DOHH2 (cell line): ENCODE data around the gene PITPNM3.

ENCODE experiments used
- H3F3A ChIP-seq: fragments of 200-600 bp; sonication (generic), shearing (Covaris generic); 2 replicates; pipeline ENCODE4 v1.6.0; 2016; ENCODE audit warnings: antibody characterized with exemption, mild to moderate bottlenecking; ENCODE audit not compliant: control insufficient read depth, insufficient read depth
- H3K27ac ChIP-seq: fragments of 200-600 bp; sonication (generic); 2 replicates; pipeline ENCODE4 v1.5.1; 2014; ENCODE audit warnings: low read depth, mild to moderate bottlenecking, low read length, moderate library complexity
- H3K27me3 ChIP-seq: fragments of 200-600 bp; sonication (generic); 2 replicates; pipeline ENCODE4 v1.6.1; 2014; ENCODE audit warnings: mild to moderate bottlenecking, low read length, mixed read lengths; ENCODE audit not compliant: control insufficient read depth
- H3K36me3 ChIP-seq: fragments of 200-600 bp; sonication (generic); 2 replicates; pipeline ENCODE4 v1.6.1; 2014; ENCODE audit warnings: mild to moderate bottlenecking, low read length, moderate library complexity, mixed read lengths; ENCODE audit not compliant: control insufficient read depth
- H3K4me1 ChIP-seq: fragments of 200-600 bp; sonication (generic); 2 replicates; pipeline ENCODE4 v1.6.1; 2014; ENCODE audit warnings: mild to moderate bottlenecking, low read length, mixed read lengths; ENCODE audit not compliant: control insufficient read depth
- H3K4me2 ChIP-seq: fragments of 200-600 bp; sonication (generic); 2 replicates; pipeline ENCODE4 v1.6.0; 2014; ENCODE audit warnings: mild to moderate bottlenecking, low read length, moderate library complexity
- H3K4me3 ChIP-seq: fragments of 200-600 bp; sonication (generic); 2 replicates; pipeline ENCODE4 v1.5.1; 2014; ENCODE audit warnings: mild to moderate bottlenecking, low read length, mixed read lengths
- H3K79me2 ChIP-seq: fragments of 200-600 bp; sonication (generic); 2 replicates; pipeline ENCODE4 v1.6.1; 2014; ENCODE audit warnings: mild to moderate bottlenecking, low read length, mixed read lengths; ENCODE audit not compliant: control insufficient read depth
- H3K9me2 ChIP-seq: fragments of 200-600 bp; sonication (generic); replicated peaks from 2 replicates; pipeline ENCODE4 v1.6.1; 2014; ENCODE audit warnings: mild to moderate bottlenecking, low read length, mixed read lengths; ENCODE audit not compliant: control insufficient read depth
- H3K9me3 ChIP-seq: fragments of 200-600 bp; sonication (generic); 2 replicates; pipeline ENCODE4 v1.6.1; 2014; ENCODE audit warnings: antibody characterized with exemption, low read length, mixed read lengths; ENCODE audit not compliant: control insufficient read depth, insufficient read depth
- H4K20me1 ChIP-seq: fragments of 200-600 bp; sonication (generic); 2 replicates; pipeline ENCODE4 v1.6.0; 2014; ENCODE audit warnings: low read depth, mild to moderate bottlenecking, antibody characterized with exemption, low read length, moderate library complexity; ENCODE audit not compliant: control insufficient read depth, insufficient read depth
- EZH2phosphoT487 ChIP-seq: fragments of 200-600 bp; sonication (generic); IDR thresholded peaks from 2 replicates; pipeline ENCODE4 v1.6.1; 2017; ENCODE audit warnings: borderline replicate concordance, mild to moderate bottlenecking, antibody characterized with exemption, low read length, moderate library complexity, mixed read lengths
- TF ChIP-seq, protein P1 (sequence below): fragments of 200-600 bp; sonication (generic); IDR thresholded peaks from one replicate; pipeline ENCODE4 v1.5.1; 2014; ENCODE audit warnings: antibody characterized with exemption, mild to moderate bottlenecking, low read depth, low read length; ENCODE audit not compliant: poor library complexity, severe bottlenecking

Gene PITPNM3

DNA sequence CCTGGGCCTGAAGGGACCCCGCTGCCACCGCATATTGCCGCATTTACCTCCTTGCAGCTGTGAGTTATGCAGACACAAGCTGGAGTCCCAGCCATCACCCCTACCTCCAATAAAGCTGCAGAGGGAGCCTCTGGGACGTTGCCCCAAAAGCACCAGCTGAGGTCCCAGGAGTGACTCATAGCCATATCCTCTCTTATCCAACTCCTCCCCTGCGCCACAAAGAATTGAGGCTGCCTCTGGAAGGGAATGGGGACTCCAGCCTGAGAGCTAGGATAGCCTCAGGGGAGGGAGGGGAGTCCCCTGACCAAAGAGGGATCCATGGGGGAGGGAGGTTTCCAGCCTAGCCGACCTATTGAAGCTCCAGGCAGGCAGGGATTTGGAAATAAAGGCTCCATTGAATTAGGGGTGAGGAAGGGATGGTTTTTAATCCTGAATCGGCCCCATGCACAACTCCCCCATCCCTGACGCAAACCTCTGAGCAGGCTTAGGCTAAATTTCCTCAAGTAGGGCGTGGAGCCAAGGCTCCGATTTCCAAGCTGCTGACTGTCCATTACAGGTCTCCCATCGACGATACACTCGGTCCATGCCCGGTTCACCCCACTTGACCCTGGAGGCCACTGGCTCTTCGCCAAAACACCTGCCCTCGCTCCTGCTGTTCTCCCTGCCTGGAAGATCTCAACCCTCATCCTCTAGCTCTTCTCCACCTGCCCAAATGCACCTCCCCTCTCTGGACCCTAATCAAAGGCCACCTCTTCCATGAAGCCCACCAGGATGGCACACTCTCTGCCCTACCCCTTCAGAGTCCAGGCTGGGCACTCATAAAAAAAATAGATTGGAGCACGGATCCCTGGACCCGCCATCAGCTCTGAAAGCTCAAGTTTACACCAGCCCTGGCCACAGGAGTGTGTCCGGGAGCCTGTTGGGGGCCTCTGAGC, 84.6 kb downstream of the PITPNM3 start:
- H3K27me3 ChIP-seq: no peaks in the 10 kb centered on the region
- H3K27ac ChIP-seq: no peak overlapping the region
- no peaks in the 10 kb centered on the region for H3K4me1 ChIP-seq
- H3F3A ChIP-seq: no peaks in the 10 kb centered on the region
- no peaks in the 10 kb centered on the region for H3K36me3 ChIP-seq
- H3K79me2 ChIP-seq: no peaks in the 10 kb centered on the region
- H3K4me3 ChIP-seq: no peak overlapping the region
- no peaks in the 10 kb centered on the region for H3K9me2 ChIP-seq
- no peaks in the 10 kb centered on the region for H3K9me3 ChIP-seq
- TF ChIP-seq EZH2phosphoT487: no peak
- TF ChIP-seq, protein P1, sequence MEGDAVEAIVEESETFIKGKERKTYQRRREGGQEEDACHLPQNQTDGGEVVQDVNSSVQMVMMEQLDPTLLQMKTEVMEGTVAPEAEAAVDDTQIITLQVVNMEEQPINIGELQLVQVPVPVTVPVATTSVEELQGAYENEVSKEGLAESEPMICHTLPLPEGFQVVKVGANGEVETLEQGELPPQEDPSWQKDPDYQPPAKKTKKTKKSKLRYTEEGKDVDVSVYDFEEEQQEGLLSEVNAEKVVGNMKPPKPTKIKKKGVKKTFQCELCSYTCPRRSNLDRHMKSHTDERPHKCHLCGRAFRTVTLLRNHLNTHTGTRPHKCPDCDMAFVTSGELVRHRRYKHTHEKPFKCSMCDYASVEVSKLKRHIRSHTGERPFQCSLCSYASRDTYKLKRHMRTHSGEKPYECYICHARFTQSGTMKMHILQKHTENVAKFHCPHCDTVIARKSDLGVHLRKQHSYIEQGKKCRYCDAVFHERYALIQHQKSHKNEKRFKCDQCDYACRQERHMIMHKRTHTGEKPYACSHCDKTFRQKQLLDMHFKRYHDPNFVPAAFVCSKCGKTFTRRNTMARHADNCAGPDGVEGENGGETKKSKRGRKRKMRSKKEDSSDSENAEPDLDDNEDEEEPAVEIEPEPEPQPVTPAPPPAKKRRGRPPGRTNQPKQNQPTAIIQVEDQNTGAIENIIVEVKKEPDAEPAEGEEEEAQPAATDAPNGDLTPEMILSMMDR: no peak
- H4K20me1 ChIP-seq: no peaks in the 10 kb centered on the region
- H3K4me2 ChIP-seq: no peak overlapping the region

DNA sequence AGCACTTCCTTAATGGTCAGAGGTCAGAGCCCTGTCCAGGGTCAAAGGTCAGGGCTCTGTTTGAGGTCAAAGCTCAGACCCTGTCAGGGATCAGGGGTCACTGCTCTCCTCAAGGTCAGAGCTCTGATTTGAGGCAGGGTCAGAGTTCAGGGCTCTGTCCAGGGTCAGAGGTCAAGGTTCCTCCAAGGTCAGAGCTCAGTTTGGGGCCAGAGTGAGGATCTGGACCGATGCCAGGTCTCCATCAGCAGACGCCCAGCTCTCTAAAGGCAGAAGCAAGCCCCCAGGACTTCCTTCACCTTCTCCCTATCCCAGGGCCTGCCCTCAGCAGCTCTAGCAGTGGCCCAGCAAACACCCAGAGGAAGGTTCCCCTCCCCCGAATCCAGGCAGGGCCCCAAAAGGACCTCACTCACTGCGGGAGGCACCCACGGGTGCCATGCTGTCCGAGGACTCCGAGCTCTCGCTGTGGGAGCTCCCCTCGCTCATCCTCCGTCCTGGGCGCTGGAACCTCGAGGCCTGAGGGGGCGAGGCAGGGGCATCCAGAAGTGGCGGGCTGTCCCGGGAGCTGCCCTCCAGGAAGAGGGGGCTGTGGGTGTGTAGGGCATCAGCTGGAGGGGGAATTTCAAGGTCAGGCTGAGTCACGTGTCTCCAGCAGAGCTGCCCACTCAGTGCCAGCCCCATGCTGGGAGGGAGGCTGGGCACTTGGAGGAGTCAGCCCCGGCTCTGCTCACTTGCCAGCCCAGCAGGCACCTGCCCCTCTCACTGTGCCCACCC, 85.4 kb downstream of the PITPNM3 start:
- Histone ChIP-seq H3K9me2 (no peaks in the 10 kb centered on the region), H3F3A (no peaks in the 10 kb centered on the region), H3K4me3 (no peak overlapping the region), H3K36me3 (no peaks in the 10 kb centered on the region), H4K20me1 (no peaks in the 10 kb centered on the region), H3K9me3 (no peaks in the 10 kb centered on the region), H3K4me2 (no peak overlapping the region), H3K79me2 (no peaks in the 10 kb centered on the region), H3K4me1 (no peaks in the 10 kb centered on the region), H3K27me3 (no peaks in the 10 kb centered on the region), H3K27ac (no peak overlapping the region)
- TF ChIP-seq EZH2phosphoT487: no peak
- TF ChIP-seq, protein P1: no peak

DNA sequence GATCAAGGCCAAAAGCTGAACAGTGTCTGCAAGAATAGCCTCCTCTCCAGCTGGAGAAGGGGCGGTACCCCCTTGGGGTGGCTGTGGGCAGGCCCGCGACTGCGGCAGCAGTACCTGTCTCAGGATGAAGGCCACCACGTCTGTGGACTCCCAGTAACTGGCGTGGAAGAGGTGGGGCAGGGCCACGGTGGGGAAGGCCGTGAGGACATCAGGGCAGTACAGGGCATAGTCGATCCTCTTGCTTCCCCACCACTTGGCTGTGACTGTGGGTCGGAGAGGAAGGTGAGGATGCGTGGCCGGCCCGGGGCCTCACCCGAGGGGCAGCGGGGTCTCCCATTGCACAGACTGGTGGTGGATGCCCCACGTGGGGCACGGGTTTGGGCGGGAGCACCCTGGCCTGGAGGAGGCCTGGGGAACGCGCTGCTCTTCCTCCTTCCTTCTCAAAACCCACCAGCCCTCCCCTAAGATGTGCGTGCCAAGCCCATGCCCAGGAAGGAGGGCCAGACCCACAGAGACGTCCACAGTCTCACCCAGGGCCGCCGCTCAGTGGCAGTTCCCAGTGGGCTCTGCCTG, 86.1 kb downstream of the PITPNM3 start:
- Histone ChIP-seq H4K20me1 (no peaks in the 10 kb centered on the region), H3F3A (no peaks in the 10 kb centered on the region), H3K27ac (no peak overlapping the region), H3K36me3 (no peaks in the 10 kb centered on the region), H3K4me2 (no peak overlapping the region), H3K9me2 (no peaks in the 10 kb centered on the region), H3K79me2 (no peaks in the 10 kb centered on the region), H3K4me3 (no peak overlapping the region), H3K9me3 (no peaks in the 10 kb centered on the region), H3K4me1 (no peaks in the 10 kb centered on the region), H3K27me3 (no peaks in the 10 kb centered on the region)
- no peak for TF ChIP-seq EZH2phosphoT487
- TF ChIP-seq, protein P1: no peak
